ENCODE data around the gene DVL1.
"Not testable (repeated sequence)": the region's sequence is repeated elsewhere in the genome, so short reads cannot be mapped to it uniquely, and the experiment has no call there.

The DVL1 gene

DNA sequence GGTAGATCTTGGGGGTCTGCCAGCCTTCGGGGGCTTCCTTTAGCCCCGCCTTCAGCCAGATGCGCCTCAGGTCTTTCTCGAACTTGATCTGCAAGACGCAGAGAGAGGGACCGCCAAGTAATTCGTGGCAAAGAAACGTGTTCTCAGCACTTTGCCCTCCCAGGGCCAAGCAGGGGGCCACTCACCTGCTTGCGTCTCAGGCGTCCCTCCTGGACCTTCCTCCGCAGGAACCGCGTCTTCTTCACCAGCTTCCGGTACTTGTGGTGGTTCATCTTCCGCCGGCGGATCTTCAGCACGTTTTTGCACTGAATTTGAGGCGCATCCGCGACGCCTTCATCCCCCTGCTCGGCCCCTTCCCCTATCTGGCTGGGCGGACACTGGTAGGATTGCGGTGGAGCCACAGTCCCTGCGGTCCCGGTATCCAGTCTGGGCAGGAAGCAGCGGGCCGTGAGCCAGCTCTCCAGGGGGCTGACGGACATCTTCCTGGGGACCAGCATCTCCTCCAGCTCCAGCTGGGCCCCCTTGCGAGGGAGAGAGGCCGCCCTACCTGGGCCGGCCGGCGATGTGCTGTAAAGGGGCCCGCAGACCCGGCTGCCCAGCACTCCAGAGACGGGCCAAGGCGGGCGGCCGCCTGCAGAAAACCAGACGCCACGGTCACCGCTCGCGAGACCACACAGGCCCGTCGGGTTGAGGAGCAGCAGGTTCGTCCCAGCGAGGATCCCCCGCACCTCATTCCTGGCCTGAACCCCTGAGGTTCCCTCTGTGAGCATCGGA is 24.8 kb upstream of the DVL1 start:
- no peak for DNase-seq (ENCODE audit: low spot score)

DNA sequence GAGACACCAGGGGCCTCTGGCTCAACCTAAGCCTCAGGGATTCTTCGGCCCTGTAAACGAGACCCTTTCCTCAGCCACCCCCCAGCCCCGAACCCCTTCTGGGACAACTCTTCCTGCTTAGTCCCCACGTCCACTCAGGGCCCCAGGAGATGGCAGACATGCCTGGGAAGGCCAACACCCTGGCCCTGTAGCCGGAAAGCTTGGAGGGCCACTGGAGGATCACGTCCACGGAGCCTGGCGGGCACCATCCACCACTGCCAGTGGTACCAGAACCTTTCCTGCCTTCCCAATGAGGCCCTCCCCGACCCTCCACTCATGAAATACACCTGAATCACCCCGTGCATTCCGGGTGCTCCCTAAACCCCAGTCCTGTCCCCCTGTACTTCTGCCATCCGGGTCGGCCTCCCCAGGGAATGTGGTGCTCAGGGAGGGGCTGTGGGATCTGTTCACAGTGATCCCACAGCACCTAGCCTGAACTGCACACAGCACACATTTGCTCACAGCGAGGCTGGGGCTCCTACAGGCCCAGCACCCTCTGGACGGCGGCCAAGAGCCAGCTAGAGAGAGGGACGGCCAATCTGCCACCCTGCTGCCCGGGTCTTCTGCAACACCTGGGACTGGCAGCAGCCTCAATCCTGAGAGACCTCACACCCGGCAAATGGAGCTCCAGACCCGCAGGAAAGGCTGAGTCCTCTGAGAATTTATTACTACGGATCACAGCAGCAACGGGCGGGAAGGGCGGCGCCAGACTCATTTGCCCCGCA is 24.0 kb upstream of the DVL1 start:
- DNase-seq (ENCODE audit: low spot score) = no peak

DNA sequence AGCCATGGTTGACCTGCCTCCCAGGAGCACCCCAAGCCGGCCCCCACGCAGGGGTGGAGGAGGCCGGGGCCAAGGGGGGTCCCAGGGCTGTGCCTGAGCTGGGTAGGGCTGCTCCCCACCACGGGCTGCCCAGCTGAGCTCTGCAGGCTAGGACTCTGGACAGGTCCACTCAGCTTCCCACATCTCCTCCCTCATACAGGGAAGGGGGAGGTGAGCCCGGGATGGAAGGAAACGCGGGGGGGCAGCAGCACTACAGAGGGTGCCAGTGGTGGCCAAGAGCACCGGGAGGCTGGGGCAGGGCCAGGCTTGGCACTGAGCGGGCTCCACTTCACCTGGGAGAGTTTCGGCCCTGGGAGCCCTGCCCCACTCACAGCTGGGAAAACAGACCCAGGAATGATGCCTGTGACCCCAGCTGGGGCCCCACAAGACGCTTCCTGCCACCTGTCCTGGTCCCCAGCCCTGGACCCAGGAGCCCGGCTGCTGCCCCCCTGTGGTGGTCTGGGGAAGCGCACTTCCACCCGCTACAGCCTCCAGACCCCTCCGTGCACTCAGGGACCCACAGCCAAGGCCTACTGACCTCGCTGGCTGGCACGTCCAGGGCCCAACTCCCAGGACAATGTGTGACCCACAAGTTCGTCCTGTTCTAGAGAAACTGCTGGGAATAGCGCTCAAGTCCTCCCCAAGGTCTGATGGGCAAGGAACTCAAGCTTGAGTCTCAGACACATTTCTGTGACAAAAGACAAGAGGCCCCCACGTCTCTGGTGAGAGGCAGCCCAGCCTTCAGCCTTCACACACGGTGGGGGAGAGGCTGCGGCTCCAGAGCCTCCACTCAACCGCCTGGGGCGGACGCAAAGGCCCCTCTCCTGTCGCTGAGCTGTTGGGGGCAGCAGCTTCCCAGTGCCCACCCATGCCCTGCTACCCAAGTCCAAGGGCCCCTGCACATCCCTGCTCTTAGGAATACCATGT is 22.8 kb upstream of the DVL1 start:
- peak; percentile 75 for DNase-seq (ENCODE audit: low spot score)

DNA sequence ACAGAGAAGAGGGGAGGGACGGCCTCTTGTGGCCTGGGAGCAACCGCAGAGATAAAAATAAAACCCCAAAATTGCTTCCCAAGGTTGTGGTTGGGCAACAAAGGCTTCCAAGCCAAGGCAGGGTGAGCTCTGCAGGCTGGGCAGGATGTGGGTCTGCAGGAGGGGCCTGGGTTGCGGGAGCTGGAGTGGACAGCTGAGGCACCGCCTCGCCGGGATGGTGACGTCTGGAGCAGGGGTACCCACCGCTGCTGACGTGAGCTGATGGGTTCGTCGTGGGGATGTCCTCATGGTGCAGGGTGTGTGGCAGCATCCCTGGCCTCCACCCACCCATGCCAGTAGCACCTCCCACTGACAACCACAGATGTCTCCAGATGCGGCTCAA is 22.1 kb upstream of the DVL1 start:
- DNase-seq (ENCODE audit: low spot score) = no peak

DNA sequence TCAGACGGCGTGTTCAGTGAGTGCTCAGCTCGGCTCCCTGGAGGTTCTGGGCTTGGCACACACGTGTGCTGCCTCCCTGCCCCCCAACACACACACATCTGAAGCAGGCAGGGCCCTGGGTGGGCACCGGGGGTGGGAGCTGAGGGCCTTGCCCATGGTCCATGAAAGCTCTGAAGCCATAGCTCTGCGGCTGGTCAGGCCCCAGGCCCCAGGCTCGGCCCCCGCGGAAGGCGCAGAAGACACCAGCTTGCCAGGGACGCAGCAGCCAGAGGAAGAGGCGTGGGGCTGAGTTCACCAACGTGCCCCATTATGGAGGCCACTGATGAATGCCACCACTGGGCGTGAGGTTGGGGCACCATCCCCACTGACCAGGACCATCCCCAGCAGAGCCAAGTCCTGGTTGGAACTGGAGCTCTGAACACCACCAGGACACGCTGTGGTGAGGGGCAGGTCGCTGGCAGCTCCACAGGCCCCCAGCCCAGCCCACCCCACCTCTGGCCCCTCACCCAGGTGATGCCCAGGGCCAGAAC is 21.6 kb upstream of the DVL1 start:
- no peak for DNase-seq (ENCODE audit: low spot score)

DNA sequence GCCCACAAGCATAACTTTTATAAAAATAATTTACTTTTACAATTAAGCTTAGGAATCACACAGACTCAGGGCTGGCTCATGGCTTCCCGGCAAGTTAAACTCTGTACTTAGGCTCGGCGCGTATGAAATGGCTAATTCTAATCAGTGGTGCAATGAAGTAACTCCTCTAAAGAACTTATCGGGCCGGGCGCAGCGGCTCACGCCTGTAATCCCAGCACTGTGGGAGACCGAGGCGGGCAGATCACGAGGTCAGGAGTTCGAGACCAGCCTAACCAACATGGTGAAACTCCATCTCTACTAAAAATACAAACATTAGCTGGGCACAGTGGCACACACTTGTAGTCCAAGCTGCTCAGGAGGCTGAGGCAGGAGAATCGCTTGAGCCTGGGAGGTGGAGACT is 20.9 kb upstream of the DVL1 start:
- not testable (repeated sequence) for DNase-seq (ENCODE audit: low spot score)

DNA sequence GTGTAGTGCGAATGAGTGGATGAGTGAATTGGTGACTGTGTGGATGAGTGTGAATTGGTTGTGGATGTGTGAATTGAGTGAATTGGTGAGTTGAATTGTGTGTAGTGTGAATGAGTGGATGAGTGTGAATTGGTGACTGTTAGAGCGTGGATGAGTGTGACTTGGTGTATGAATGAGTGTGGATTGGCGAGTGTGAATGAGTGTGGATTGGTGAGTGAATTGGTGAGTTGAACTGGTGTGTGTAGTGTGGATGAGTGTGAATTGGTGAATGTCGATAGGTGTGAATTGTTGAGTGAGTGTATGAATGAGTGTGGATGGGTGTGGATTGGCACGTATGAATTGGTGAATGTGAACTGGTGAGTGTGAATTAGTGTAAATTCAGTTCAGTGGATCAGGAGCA is 18.1 kb upstream of the DVL1 start:
- no peak for DNase-seq (ENCODE audit: low spot score)

DNA sequence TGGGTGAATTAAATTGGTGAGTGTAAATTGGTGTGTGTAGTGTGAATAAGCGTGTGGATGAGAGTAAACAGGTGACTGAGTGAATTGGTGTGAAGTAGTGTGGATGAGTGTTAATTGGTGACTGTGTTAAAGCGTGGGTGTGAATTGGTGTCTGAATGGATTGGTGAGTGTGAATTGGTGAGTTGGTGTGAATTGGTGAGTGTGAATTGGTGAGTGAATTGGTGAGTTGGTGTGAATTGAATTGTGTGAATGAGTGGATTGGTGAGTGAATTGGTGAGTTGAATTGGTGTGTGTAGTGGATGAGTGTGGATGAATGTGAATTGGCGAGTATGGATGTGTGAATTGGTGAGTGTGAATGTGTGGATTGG is 17.5 kb upstream of the DVL1 start:
- no peak for DNase-seq (ENCODE audit: low spot score)

DNA sequence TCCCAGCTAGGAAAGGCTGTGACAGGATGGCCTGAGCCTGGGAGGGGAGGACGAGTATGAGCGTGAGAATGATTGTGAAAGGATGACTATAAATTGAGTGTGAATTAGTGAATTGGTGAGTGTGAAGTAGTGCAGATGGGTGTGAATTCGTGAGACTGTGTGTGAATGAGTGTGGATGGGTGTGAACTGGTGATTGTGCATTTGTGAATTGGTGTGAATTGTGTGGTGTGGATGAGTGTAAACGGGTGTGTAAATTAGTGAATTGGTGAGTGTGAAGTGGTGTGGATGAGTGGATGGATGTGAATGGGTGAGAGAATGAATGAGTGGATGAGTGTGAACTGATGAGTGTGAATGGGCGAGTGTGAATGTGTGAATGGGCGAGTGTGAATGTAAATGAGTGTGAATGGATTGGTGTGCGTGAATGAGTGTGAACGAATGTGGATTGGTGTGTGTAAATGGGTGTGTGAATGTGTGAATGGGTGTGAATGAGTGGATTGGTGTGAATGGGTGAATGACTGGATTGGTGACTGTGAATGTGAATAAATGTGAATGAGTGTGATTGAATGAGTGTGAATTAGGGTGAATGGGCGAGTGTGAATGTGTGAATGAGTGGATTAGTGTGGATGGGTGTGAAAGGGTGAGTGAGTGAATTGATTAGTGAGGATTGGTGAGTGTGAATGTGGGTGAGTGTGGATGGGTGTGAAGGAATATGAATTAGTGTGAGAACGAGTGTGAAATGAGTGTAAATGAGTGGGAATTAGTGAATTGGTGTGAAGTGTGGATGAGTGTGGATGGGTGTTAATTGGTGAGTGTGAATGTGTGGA is 16.9 kb upstream of the DVL1 start:
- no peak for DNase-seq (ENCODE audit: low spot score)

DNA sequence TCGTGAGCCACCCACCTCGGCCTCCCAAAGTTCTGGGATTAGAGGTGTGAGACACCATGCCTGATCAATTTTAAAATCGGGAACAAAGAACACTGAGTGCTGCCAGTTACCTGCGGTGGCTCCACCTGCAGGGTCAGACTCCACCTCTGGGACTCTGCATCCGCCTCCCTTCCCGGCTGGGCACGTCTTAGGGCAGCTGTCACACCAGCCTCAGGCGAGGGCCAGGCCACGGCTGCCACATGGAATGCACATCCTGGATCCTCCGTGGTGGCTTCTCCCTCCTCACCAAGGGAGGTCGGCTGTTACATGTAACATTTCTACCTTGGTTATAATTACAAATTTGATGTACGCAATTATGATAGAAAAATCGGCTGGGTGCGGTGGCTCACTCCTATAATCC is 15.0 kb upstream of the DVL1 start:
- no peak for DNase-seq (ENCODE audit: low spot score)

DNA sequence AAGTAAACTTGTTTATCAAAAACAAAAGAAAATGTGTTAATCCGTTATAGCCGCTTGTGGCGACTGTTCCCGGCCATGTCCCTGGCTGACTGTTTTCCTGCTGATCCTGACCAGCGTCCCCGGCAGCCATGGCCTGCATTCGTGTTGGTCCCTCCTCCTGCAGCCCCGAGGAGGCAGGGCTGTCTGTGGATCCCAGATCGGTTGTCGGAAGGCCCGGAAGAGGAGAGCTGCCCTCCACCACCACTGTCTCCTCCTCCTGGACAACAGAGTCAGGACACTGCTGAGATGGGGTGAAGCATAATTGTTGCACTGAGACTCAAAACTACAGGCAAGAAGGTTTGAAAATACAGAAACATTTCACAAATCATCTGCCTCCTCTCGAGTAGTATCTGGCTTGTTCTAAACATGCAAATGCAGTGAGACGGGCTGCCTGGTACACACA is 12.8 kb upstream of the DVL1 start:
- no peak for DNase-seq (ENCODE audit: low spot score)

DNA sequence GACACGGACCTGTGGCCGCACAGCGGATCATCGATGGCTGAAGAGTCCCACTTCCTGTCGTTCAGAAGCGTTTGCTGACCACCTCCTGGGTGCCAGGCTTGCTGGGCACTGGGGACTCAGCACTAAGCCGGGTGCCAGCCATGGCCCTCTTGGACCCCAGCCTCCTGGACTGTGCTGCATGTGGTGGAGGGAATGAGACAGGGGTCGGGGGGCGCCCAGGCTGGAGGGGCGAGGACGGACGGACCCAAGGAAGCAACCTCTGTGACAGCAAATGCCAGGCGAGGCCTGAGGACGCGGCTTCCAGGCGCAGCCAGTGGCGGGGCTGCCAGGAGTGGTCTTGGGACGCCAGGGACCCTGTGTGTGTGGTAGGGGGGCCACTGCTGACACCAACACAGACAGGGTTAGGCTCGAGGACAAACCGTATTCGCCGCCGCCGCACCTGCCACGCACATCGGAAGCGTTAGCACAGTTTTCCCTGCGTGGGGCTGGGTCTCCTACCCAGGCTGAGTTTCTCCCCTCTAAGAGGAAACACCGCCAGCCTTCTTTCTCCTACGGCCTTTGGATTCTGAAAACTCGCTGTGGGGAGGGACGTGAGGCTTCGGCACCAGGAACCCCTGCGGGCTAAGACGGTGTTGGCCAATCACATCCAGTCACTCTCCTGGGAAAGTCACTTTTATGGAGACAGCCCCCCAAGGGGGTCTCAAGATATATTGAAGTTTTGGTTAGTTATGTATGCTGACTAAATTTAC is 12.2 kb upstream of the DVL1 start:
- no peak for DNase-seq (ENCODE audit: low spot score)

DNA sequence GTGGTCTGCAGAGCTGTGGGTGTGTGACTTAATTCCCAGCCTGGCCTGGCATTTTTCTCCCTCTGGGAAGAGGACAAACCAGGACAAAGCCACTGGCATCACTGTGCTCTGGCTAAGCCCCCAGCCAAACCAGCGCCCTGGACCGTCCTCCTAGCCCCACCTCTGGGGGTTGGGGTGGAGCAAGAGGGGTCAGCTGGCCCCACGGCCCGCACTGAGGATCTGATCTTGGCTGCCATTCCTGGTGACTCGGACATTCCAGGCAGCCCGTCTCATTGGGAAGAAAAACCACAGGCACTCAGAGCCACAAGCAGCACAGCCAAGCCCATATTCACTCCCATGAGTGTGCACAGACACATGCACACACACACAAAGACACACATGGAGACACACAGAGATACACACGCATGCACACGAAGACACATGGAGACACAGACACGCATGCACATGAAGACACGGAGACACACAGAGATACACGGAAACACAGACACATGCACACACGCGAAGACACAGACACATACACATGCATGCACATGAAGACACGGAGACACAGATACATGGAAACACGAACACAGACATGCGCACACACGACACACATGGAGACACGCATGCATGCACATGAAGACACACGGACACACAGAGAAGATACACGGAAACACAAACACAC is 11.4 kb upstream of the DVL1 start:
- no peak for DNase-seq (ENCODE audit: low spot score)

DNA sequence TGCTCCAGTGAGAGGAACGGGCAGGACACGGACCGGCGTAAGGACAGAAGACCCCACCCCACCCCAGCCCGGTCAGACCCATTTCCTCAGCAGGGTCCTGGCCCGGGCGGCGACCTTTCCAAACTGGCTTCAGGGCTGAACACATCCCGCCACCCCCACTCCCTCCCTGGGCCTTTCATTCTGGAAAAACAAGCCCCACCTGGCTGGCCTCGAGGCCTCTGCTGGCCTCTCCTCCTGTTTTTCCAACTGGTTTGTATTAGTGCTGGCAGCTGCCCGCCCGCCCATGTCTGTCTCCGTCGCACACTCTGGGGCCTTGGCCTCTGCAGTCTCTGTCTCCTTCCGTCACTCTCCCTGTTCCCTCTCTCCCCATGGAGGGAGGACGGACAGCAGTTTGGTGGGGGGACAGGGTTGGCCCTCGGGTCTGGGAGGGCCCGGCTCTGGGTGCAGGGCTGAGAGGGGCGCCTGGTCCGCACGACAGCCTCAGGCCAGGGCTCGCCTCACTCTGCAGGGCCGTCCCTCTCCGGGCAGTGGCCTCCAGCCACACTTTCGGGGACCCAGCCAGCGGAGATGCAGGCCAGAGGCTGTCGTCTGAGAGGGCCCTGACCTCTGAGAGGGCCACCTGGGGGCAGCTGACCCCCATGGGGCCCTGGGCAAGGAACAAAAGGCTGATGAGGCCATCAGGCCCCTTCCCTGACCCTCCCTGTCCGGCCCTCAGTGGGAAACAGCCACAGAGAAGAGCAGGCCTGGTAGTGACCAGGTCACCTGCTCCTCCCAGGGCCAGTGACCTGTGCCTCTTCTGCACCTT is 10.6 kb upstream of the DVL1 start:
- no peak for DNase-seq (ENCODE audit: low spot score)

DNA sequence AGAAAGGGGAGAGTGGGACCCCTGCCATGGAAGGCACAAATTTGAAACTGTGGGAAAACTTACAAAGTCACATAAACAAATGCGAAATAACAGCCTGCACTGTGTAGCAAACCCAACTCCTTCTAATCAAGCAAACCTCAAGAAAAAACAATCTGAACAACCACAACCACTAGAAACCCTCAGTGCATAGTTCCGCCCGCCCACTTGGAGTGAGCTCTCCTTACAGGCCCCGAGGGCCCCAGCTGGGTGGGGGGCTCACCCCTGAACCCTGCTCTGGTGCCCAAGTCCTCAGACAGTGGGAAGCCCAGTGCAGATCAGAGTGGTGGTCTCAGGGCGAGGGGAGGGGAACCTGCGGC is 10.1 kb upstream of the DVL1 start:
- no peak for DNase-seq (ENCODE audit: low spot score)

DNA sequence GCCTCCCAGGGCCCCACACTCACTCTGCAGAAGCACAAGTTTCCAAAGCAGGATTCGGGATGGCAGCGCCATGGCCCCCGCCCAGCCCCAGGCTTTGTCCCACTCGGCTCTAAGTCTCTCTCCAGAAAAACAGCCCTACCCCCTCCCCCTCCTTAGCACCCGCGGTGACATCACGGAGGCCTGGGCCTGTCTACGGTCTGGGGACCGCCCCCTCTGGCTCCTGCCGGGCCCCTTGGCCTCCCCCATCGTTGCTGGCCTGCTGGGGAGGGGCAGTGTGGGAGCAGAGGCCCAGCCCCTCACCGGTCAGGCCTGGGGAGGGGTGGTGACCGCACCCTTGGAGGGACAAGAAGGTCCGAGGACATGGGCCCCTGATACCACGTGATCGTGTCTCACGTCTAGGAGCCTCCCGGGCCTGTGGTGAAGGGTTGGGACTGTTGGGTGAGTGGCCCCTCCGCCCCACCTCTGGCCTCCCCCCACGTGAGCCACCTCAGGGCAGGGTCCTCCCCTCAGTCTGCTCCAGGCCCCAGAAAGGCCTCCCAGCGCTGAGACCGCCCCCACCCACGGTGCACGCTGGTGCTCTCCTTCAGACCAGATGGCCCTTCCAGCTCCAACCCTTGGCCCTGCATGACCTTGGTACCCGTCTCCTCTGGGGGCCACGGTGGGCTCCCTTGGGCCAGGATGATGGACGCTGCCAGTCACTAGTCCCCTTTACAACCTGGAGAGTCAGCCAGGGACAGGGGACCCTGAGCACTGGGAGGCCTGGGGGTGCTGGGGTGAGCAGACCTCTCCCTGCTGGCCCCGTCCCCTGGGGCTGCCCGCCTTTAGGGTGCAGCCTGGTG is 9.4 kb upstream of the DVL1 start, which contains the start of gene MXRA8:
Gene MXRA8, minus strand, starts transcription at position 123 of the 839 bp plus-strand sequence. Its CDS starts 51 bp downstream, at position 72.
- DNase-seq (ENCODE audit: low spot score) = no peak

DNA sequence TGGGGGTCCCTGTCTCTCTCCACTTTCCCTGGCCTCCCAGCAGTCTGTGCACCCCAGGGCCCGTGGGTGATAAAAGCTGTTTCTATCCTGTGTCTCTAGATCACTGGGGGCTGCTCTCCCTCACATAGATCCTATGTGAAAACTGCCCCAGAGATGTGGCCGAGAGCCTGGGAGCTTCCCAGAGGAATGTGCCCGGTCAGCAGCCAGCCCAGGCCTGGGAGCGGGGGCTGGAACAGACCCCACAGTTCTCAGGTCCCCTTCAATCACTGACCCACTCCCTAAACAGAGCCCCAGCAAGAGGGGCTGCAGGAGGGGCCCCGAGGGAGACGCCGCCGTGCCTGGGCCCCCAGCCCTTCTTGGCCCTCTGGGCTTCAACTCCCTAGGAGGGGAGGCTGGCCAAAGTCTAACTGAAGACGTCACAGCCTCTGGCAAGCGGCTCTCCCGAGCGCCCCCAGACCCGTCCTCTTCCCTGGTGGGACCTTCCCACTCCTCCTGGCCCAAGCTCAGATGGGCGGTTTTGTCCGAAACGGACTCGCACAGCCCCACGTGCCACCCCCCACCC is 8.7 kb upstream of the DVL1 start:
- DNase-seq (ENCODE audit: low spot score) = no peak
